Caco-2 (cell line): ENCODE measurements around the gene AFAP1L2. TPM values are rescaled to one million over a fixed set of nuclear protein-coding genes. Genes with fewer than 3 reads are reported as not detected.

Experiments used
- BruUV-seq: library from RNA; stranded (reverse); fragments of 400-500 nt; replicated peaks from 2 replicates; lab custom pipeline; 2021; lab: Mats Ljungman, UMichigan
- CTCF ChIA-PET: fragments of 300-600 bp; sonication (Branson Sonifier 250); formaldehyde crosslinking; loops from one replicate; lab custom pipeline; 2022; ENCODE audit warnings: antibody characterized with exemption; lab: Charles Lee
- POLR2A ChIA-PET: fragments of 300-600 bp; sonication (Branson Sonifier 250); formaldehyde crosslinking; loops from one replicate; lab custom pipeline; 2022; ENCODE audit warnings: antibody characterized with exemption; lab: Charles Lee
- DNase-seq, 2 experiments: peaks; one replicate each; pipeline versions ENCODE4 v3.0.0 to v3.0.0-alpha.2; 2020 to 2022
- H3K27me3 ChIP-seq: replicated peaks from 2 replicates; pipeline ENCODE4 v1.6.0; 2011; ENCODE audit warnings: low read length; ENCODE audit not compliant: control insufficient read depth, insufficient read depth
- H3K36me3 ChIP-seq: 2 replicates; pipeline ENCODE4 v1.5.1; 2011; ENCODE audit warnings: low read length; ENCODE audit not compliant: control insufficient read depth, insufficient read depth
- H3K4me1 ChIP-seq: fragments of 250-450 bp; sonication (Bioruptor Pico); 2 replicates; pipeline ENCODE4 v1.5.1; 2020; ENCODE audit warnings: mild to moderate bottlenecking
- H3K4me3 ChIP-seq: 2 replicates; pipeline ENCODE4 v1.5.1; 2011; ENCODE audit warnings: low read depth, mild to moderate bottlenecking, control low read depth, low read length
- H3K9me3 ChIP-seq: fragments of 250-450 bp; sonication (Bioruptor Pico); 2 replicates; pipeline ENCODE4 v1.5.1; 2020; ENCODE audit warnings: mild to moderate bottlenecking, moderate library complexity
- H3K27ac Mint-ChIP-seq: one replicate; pipeline ENCODE4 v1.8.0; 2022; ENCODE audit warnings: mixed read lengths; ENCODE audit not compliant: unreplicated experiment
- H3K27me3 Mint-ChIP-seq: one replicate; pipeline ENCODE4 v1.8.0; 2022; ENCODE audit warnings: mixed read lengths; ENCODE audit not compliant: insufficient read depth, unreplicated experiment
- H3K36me3 Mint-ChIP-seq: one replicate; pipeline ENCODE4 v1.8.0; 2022; ENCODE audit warnings: mild to moderate bottlenecking, mixed read lengths; ENCODE audit not compliant: insufficient read depth, unreplicated experiment
- H3K4me1 Mint-ChIP-seq: one replicate; pipeline ENCODE4 v1.8.0; 2022; ENCODE audit warnings: low read depth, mixed read lengths; ENCODE audit not compliant: unreplicated experiment
- H3K4me3 Mint-ChIP-seq: one replicate; pipeline ENCODE4 v1.8.0; 2022; ENCODE audit warnings: mild to moderate bottlenecking, moderate library complexity, mixed read lengths; ENCODE audit not compliant: unreplicated experiment
- H3K9me3 Mint-ChIP-seq: one replicate; pipeline ENCODE4 v1.8.0; 2022; ENCODE audit warnings: mixed read lengths; ENCODE audit not compliant: unreplicated experiment
- CTCF ChIP-seq, 2 experiments: fragments of 200-600 bp in 1 of 2; IDR thresholded peaks; 1 replicate in 1 of 2; 2 replicates in 1 of 2; pipeline versions ENCODE4 v1.5.1 to v1.8.0; 2011 to 2022; ENCODE audit warnings: antibody characterized with exemption in 1 of 2, control low read depth in 1 of 2, inconsistent platforms in 1 of 2, low read depth in 1 of 2, low read length in 1 of 2, mild to moderate bottlenecking in 1 of 2, moderate library complexity in 1 of 2; ENCODE audit not compliant: insufficient read depth in 1 of 2, severe bottlenecking in 1 of 2, unreplicated experiment in 1 of 2
- intact Hi-C: fragments of 100-400 bp; cut with micrococcal nuclease; formaldehyde crosslinking; loops from one replicate; pipeline ENCODE4 v1.10.0; 2022; ENCODE audit not compliant: unreplicated experiment
- total RNA-seq: library from RNA; stranded (reverse); gene quantifications from 2 replicates; pipeline ENCODE4 v1.2.3, GENCODE V29; 2022

AFAP1L2 gene
- total RNA-seq, 1 experiment from 2014 or later: 2.3 TPM

GRCh38 chr10:114307731-114308130, 96.6 kb downstream of the AFAP1L2 start:
- no peaks in the 10 kb centered on the region for H3K27me3 Mint-ChIP-seq
- peaks cover 10% of the 10 kb centered on the region for H3K4me1 Mint-ChIP-seq
- CTCF ChIA-PET: no interaction called here
- Histone ChIP-seq H3K36me3 (no peaks in the 10 kb centered on the region), H3K4me1 (peaks cover 4% of the 10 kb centered on the region; the same call in 1 of the 2 replicates), H3K9me3 (no peaks in the 10 kb centered on the region), H3K4me3 (no peak overlapping the region), H3K27me3 (no peaks in the 10 kb centered on the region)
- H3K9me3 Mint-ChIP-seq: no peaks in the 10 kb centered on the region
- no peak overlapping the region for H3K27ac Mint-ChIP-seq
- H3K36me3 Mint-ChIP-seq: no peaks in the 10 kb centered on the region
- H3K4me3 Mint-ChIP-seq: no peak overlapping the region
- peak in 1 of 2 experiments; percentile 18 for DNase-seq
- POLR2A ChIA-PET: no interaction called here
- TF ChIP-seq CTCF (IDR thresholded peaks at IDR 0.05; ENCODE audit: insufficient read depth in 1 of 2, low read depth in 1 of 2, low read length in 1 of 2, severe bottlenecking in 1 of 2, unreplicated experiment in 1 of 2): no peak
- intact Hi-C loops: loop anchor here (10.0 kb wide), 1 partner anchor 817 kb away; no protein-coding TSS in a partner anchor
- BruUV-seq: no TSS peak

GRCh38 chr10:114306116-114306973, 98.0 kb downstream of the AFAP1L2 start:
- no TSS peak for BruUV-seq
- Histone ChIP-seq H3K27me3 (no peaks in the 10 kb centered on the region), H3K36me3 (no peaks in the 10 kb centered on the region), H3K4me3 (no peak overlapping the region), H3K9me3 (no peaks in the 10 kb centered on the region), H3K4me1 (peaks cover 4% of the 10 kb centered on the region; the same call in 1 of the 2 replicates)
- ChIA-PET POLR2A (no interaction called here), CTCF (interaction anchor here (0.7 kb wide), 1 partner anchor 61 kb away, joined by 4 read pairs; no protein-coding TSS in a partner anchor)
- DNase-seq: peak in 1 of 2 experiments; percentile 22
- Mint-ChIP-seq H3K36me3 (no peaks in the 10 kb centered on the region), H3K4me1 (peaks cover 10% of the 10 kb centered on the region), H3K27ac (no peak overlapping the region), H3K4me3 (no peak overlapping the region), H3K9me3 (no peaks in the 10 kb centered on the region), H3K27me3 (no peaks in the 10 kb centered on the region)
- intact Hi-C loops: loop anchor here (10.0 kb wide), 1 partner anchor 818 kb away; no protein-coding TSS in a partner anchor
- no peak for TF ChIP-seq CTCF (IDR thresholded peaks at IDR 0.05; ENCODE audit: insufficient read depth in 1 of 2, low read depth in 1 of 2, low read length in 1 of 2, severe bottlenecking in 1 of 2, unreplicated experiment in 1 of 2)

DNA sequence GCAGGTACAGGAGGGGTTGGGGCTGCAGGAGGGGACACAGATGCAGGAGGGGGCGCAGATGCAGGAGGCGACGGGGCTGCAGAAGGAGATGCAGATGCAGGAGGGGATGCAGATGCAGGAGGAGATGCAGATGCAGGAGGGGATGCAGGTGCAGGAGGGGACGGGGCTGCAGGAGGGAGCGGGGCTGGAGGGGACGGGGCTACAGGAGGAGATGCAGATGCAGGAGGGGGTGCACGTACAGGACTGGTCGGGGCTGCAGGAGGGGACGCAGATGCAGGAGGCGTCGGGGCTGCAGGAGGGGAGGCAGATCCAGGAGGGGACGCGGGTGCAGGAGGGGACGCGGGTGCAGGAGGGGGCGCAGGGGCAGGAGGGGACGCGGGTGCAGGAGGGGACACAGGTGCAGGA, 98.8 kb downstream of the AFAP1L2 start:
- no peak for DNase-seq
- TF ChIP-seq CTCF (IDR thresholded peaks at IDR 0.05; ENCODE audit: insufficient read depth in 1 of 2, low read depth in 1 of 2, low read length in 1 of 2, severe bottlenecking in 1 of 2, unreplicated experiment in 1 of 2): no peak
- no peak overlapping the region for H3K27ac Mint-ChIP-seq
- intact Hi-C loops: loop anchor here (10.0 kb wide), 1 partner anchor 819 kb away; no protein-coding TSS in a partner anchor
- no peaks in the 10 kb centered on the region for H3K9me3 Mint-ChIP-seq
- no TSS peak for BruUV-seq
- H3K4me1 Mint-ChIP-seq: peaks cover 10% of the 10 kb centered on the region
- H3K36me3 ChIP-seq: no peaks in the 10 kb centered on the region
- peaks cover 4% of the 10 kb centered on the region; the same call in 1 of the 2 replicates for H3K4me1 ChIP-seq
- no peaks in the 10 kb centered on the region for H3K9me3 ChIP-seq
- no peaks in the 10 kb centered on the region for H3K27me3 ChIP-seq
- H3K36me3 Mint-ChIP-seq: no peaks in the 10 kb centered on the region
- ChIA-PET POLR2A (no interaction called here), CTCF (no interaction called here)
- H3K27me3 Mint-ChIP-seq: no peaks in the 10 kb centered on the region
- H3K4me3 Mint-ChIP-seq: no peak overlapping the region
- H3K4me3 ChIP-seq: no peak overlapping the region
